GM19438 (cell line): ENCODE measurements around the gene COMMD7.

ENCODE experiments used
- ATAC-seq: cut with Tn5 transposase; IDR thresholded peaks from one replicate; pipeline ENCODE4 v1.9.1; 2021; ENCODE audit warnings: low read depth; ENCODE audit not compliant: unreplicated experiment

COMMD7 gene

GRCh38 chr20:32682508-32682987 lies 60.7 kb downstream of the COMMD7 start:
- no peak for ATAC-seq

DNA sequence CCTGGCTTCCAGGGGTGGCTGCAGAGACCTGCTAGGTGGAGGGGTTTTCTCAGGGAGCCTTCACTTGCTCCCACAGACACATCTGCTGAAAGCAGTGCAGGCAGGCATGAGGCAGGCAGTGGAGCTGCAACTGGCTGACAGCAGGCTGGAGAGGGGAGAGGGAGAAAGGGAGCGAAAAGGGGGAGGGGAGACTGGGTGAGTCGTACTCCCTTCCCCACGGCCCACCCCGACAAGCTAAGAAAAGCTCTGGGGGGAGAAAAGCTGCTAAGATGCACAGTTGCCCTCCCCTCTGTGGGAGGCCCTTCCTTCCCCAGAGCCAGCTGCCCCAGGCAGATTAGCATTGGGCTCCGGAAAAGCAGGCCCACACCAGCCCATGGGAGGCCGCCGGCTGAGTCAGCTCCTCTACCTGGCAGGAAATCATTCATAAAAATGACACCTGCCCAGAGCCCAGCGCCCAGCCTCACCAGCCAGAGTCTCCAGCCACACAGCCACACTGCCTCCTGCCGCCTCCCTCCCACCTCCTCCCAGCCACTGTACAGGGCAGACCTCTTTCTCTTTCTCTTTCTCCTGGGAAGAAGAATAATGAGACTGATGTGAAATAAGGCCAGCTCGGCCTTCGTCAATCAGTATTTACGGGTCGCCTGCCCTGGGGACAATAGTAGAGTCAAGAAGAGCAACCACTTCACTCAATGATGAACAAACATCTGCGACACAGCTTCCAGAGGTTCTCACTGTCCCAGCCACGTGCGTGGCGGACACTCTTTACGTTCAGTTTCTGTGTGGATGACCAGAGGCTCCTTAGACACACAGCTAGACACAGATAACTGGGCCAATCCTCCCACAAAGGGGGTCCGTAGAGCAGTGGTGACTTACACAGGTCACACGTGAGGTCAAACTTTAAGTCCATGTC lies 61.8 kb downstream of the COMMD7 start:
- ATAC-seq: no peak

GRCh38 chr20:32680544-32681174 lies 62.6 kb downstream of the COMMD7 start:
- ATAC-seq: no peak

DNA sequence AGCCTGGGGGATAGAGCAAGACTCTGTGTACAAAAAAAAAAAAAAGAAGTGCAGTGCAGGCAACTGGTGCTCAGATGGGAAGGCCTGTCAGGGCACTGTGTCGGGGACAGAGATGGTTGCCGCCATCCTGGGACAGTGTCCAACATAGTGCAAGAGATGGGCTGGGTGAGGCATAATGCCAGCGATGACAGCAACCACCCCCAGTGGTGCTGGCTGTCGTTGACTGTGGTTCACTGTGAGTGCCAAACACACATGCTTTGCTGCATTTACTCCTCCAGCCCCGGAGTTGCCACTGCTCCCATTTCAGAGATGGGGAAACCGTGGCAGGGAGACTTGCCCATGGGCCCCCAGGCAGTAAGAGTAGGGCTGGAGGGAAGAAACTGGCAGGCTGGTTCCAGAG lies 64.3 kb downstream of the COMMD7 start:
- ATAC-seq: no peak

DNA sequence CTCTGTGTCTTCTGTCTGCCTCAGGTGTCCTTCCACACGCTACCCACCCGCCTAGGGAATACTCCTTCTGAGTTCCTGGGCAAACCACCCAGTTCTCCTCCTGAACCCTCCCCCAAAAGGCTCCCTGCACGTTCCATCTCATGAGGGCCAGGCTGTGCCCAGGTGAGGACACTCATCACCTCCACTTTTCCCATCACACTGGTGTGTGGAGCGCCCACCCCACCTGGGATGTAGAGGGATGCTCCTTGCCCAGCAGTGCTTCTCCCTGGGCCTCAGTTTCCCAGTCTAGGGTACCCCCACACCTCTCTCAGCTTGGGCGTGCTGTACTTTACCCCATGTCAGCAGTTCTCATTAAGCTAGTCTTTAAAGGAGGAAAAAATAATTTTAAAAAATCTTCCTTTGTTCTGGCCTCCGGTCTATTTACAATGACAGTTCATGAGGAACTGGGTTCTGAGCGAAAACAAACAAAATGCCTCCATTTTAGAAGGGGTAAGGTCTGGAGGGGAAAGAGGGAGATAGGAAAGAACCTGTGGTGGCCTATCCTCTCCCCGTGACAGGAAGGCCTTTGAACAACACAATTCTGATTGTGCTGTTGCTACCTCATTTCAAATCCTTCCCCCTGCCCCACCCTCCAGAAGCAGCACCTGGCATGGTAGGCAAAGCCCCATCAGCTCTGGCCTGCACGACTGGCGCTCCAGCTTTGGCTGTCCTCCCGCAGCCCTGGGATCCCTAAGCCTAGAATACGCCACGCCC lies 67.9 kb downstream of the COMMD7 start:
- ATAC-seq: no peak

- ATAC-seq: no peak
Observed at GRCh38 chr20:32674362-32674789, 68.9 kb downstream of the COMMD7 start.

DNA sequence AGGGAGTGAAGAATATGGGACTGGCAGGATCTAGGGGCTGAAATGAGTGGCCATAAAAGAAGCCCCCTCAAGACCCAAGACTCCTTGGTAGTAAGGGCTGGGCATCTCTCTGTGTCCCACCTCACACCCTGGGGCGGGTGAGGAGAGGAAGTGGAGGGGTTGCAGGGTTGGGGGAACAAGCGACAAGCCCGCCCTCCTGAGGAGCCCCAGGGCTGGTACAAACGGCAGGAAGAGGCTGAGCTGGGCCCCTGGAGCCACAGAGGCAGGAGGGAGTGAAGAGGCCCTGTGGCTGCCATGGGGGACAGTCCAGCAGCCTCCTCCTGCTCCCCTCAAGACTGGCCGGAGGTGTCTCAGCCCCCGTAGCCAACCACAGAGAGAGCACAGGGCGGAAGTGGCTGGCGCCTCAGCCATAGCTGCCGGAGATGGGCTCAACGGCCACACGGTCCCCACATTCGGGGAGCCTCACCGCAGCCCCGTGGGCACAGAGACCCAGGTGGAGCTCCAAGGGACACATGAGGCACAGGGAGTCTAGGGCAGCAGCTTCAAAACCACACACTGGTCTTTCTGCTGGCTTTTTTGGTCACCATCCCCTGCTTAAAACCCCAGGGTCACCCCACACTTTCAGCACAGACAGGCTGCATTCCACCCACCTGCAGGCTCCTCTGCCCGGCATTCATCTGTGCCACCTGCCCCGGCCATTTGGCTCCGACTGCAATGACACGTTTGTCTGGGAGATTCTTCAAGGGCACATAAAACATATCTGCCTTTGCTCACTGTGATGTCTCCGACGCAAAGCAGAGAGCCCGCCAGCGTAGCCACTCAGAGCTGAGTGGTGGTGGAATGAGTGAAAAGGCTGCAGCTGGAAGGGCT lies 70.0 kb downstream of the COMMD7 start:
- ATAC-seq: peak; percentile 70

GRCh38 chr20:32672394-32672981 lies 70.8 kb downstream of the COMMD7 start:
- ATAC-seq: peak; percentile 14

DNA sequence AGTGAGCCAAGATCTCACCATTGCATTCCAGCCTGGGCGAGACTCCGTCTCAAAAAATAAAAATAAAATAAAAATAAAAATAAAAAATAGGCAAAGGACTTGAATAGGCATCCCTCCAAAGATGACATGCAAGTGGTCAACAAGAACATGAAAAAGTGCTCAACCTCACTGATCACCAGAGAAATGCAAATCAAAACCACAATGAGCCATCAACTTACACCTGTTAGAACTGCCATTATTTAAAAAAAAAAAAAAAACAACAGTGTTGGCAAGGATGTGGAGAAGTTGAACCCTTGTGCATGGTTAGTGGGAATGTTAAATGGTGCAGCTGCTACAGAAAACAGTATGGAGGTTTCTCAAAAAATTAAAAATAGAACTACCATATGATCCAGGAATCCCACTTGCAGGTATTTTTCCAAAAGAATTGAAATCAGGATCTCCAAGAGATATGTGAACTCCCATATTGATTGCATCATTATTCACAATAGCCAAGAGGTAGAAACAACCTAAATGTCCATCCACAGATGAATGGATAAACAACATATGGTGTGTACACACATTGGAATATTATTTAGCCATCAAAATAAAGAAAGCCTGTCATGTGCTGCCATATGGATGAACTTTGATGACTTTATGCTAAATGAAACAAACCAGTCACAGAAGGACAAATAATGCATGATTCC lies 72.4 kb downstream of the COMMD7 start:
- no peak for ATAC-seq

GRCh38 chr20:32667027-32667426 lies 76.2 kb downstream of the COMMD7 start:
- ATAC-seq: no peak

GRCh38 chr20:32664678-32665159 lies 78.5 kb downstream of the COMMD7 start:
- no peak for ATAC-seq

GRCh38 chr20:32664012-32664677 lies 79.1 kb downstream of the COMMD7 start:
- ATAC-seq: no peak

DNA sequence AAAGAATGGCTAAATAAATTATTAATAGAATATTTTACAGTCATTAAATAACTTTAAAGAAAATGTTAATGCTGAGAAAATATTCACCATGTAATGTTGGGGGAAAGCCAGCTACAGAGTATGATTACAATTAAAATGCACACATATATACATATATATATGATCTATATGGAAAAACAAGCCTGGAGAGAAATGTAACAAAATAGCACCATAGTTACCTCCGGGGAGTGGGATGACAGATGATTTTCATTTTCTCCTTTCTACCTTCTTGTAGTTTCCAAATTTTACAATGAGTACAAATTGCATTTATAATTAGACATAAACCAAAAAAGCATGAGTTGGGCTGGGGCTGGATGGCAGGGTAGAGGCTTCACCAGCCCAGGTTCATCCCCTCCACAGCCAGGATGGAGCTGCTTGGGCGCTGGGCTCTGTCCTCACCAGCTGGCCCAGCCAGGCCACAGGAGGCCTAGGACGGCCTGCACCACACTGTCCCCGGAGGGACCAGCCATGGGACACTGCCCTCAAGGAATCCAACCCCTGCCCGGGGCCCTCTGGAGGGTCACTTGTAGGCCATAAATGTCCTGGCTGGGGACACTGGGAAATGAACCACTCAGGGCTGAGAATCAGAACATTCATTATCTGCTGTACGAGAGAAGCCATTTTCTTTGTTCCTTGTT lies 79.8 kb downstream of the COMMD7 start:
- ATAC-seq: no peak

GRCh38 chr20:32661820-32662528 lies 81.3 kb downstream of the COMMD7 start:
- ATAC-seq: no peak

DNA sequence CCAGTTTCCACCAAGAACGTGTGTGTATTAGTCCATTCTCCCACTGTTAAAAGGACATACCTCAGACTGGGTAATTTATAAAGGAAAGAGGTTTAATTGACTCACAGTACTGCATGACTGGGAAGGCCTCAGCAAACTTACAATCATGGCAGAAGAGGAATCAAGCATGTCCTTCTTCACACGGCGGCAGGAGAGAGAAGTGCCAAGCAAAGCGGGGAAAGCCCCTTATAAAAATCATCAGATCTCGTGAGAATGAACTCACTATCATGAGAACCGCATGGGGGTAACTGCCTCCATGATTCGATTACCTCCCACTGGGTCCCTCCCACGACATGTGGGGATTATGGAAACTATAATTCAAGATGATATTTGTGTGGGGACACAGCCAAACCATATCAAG lies 82.6 kb downstream of the COMMD7 start:
- no peak for ATAC-seq

DNA sequence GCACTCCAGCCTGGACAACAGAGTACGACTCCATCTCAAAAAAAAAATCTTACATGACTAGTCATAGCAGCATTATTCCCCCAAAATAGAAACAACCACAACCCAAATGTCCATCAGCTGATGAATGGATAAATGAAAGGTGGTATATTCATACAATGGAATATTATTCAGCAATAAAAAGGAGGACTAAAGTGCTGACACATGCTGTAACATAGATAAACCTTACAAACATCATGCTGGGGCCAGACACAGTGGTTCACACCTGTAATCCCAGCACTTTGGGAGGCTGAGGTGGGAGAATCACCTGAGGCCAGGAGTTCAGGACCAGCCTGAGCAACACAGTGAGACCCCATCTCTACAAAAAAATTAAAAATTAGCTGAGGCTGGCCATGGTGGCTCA lies 86.4 kb downstream of the COMMD7 start:
- no peak for ATAC-seq

- no peak for ATAC-seq
Observed at GRCh38 chr20:32655903-32656512, 87.3 kb downstream of the COMMD7 start.
